Activated T-helper 1 cell treated with anti-CD3 and anti-CD28 coated beads, Interleukin-2, amount 50 U/mL, for 16 hours (primary cell): Measurements from ENCODE around the gene FRYL.
"Not testable (repeated sequence)": the region's sequence is repeated elsewhere in the genome, so short reads cannot be mapped to it uniquely, and the experiment has no call there.

Experiments
- DNase-seq, 2 donors: peaks; one replicate each; pipeline ENCODE4 v3.0.0-alpha.2; 2020; ENCODE audit warnings: low read depth in 1 of 2, low spot score in 1 of 2

FRYL gene

DNA sequence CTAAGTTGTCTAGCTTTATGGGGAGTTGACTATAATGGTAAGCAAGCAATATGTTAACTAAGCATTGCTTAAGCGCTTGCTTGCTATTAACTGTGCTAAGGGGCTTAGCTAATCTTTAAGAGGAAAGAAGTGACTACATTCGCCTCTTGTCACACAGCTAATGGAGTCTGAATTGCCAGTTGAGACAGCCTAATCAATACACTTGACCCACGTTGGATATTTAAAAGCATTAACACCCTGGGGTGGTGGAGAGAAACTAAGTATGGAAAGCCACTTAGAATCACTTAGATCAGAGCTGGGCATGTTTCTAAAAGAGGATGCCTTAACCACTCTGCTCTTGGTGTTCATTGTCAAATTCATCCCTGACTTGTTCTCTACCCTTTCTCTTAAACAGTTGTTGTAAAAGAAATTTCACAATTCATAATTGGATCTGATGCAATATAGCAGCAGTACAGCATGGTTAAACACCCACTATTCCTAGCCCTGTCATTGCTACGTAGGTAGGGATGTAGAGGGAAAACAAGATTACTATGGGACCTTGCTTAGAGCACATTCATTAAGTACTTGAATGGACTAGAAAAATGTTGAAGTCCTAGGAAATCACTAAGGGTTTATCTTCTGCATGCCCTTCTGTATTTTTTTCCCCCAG lies 286.5 kb downstream of the FRYL start:
- DNase-seq: no peak

DNA sequence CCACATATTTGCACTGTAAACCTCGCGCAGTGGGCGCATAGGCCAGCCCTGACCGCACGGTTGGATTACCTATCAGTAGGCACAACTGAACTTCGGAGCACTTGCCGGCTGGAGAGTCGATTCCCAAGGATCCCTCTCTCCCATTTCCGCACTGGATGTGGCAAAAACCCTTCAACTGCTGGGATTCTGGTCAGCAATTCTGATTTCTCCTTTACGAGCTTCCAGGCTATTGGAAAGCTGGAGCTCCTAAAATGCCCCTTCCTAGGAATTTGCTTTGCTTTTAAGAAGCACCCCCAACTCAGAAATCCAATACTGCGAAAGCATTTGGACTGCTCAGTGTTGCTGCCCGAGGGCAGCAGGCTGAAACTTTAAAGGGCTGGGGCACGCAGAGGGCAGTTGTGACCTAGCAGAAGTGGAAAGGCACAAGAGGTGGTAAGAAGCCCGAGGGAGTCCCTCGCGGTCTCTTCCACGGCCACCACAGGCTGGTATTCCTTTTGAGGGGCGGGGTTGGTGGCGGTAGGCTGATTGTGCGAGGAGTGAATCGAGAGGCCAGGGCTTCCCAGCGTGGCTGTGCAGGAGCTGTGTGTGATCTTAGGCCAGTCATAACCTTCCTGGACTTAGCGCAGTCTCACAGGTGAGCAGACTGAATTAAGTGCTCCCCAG lies 288.4 kb downstream of the FRYL start:
- DNase-seq: no peak

- no peak for DNase-seq
Measured at GRCh38 chr4:48490680-48491513, 289.2 kb downstream of the FRYL start.

DNA sequence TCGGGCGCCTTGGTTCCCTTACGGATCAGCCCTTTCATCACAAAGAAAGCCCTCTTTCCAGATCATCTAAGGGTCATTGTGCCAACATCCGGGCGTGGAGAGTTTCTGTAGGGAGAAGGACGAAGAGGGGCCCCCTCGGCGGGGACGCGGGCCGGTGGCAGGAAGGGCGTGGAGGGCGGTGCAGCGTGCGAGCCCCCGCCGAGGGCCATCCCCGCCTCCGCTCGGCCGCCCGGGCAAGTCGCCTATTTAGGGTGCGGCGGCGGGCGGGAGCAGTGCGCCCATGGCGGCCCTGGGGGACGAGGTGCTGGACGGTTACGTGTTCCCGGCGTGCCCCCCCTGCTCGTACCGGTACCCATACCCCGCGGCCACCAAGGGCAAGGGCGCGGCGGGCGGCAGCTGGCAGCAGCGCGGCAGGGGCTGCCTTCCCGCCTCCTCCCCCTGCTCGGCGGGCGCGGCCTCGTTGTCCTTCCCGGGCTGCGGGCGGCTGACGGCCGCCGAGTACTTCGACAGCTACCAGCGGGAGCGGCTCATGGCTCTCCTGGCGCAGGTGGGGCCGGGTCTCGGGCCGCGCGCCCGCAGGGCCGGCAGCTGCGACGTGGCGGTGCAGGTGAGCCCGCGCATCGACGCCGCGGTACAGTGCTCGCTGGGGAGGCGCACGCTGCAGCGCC lies 289.9 kb downstream of the FRYL start, which contains the start of gene ZAR1:
Gene ZAR1 (plus strand): TSS at position 241 of the 668 bp plus-strand sequence. CDS start 40 bp downstream, at position 281.
- no peak for DNase-seq

- DNase-seq: no peak
Measured at GRCh38 chr4:48489683-48490011, 290.4 kb downstream of the FRYL start.

- no peak for DNase-seq
Measured at GRCh38 chr4:48484494-48485168, 295.4 kb downstream of the FRYL start.

GRCh38 chr4:48483777-48484493 lies 296.1 kb downstream of the FRYL start:
- DNase-seq: no peak

GRCh38 chr4:48483006-48483776 lies 296.9 kb downstream of the FRYL start, which contains the start of gene SLC10A4:
SLC10A4 (plus strand) TSS chr4:48483343; CDS start chr4:48483562, 219 bp downstream.
- DNase-seq: no peak

DNA sequence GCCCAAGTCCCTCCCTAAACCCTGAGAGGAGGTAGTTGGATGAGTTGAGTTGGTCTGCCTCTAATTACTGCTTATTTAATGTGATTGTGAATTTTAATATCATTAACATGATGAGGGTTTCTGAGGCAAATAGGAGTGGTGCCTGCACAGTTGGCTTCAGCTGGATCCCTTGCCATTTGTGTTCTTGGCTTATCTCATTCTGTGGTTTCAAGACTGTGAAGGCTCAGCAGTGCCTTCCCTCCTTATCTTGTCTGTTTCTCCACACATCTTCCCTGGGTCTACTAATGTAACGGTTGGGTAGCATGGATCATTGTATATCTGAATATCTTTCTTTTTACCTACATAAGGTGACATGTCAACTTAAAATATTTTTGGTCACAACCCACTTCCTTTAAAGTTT lies 298.5 kb downstream of the FRYL start:
- DNase-seq: no peak

GRCh38 chr4:48478273-48478672 lies 301.8 kb downstream of the FRYL start:
- DNase-seq: no peak

DNA sequence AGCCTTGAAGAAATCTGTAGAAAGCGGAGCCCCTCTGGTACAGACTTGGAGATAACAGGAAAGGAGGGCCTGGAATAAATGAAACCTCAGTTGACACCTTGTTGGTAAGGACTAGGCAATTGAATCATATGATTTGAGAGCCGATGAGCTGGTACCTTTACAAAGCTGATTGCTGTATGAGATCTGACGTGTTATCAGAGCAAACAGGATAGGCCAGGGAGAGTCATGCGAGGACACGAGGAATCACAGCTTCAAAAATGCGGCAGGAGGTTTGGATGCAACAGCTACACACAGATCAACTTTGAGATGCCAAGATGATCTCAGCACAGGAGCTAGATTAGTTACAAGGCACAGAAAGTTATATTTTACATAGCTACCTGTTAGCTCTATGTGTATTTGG lies 304.3 kb downstream of the FRYL start:
- DNase-seq: no peak

- DNase-seq: no peak
Measured at GRCh38 chr4:48472794-48473193, 307.3 kb downstream of the FRYL start.

GRCh38 chr4:48470570-48470969 lies 309.5 kb downstream of the FRYL start:
- DNase-seq: no peak

GRCh38 chr4:48470137-48470536 lies 309.9 kb downstream of the FRYL start:
- DNase-seq: no peak

- no peak for DNase-seq
Measured at GRCh38 chr4:48467891-48468290, 312.2 kb downstream of the FRYL start.

DNA sequence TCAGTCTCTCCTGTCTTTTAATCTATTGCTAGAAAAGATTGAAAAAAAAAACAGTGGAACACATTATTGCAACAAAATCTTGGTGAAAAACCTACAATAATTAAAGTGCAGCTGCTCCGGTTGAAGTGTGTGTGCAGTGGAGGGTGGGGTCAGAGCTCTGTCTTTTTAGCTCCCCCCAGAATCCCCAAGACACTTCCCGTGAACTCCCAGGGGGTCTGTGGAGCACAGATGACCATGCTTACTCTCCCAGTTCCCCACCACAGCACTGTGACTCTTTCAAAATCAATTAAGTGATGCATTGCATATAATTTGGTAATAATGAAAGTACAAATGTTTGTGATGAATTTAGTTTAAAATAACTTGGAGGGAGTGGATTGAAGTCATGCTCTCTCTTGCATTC lies 312.6 kb downstream of the FRYL start:
- DNase-seq: no peak

DNA sequence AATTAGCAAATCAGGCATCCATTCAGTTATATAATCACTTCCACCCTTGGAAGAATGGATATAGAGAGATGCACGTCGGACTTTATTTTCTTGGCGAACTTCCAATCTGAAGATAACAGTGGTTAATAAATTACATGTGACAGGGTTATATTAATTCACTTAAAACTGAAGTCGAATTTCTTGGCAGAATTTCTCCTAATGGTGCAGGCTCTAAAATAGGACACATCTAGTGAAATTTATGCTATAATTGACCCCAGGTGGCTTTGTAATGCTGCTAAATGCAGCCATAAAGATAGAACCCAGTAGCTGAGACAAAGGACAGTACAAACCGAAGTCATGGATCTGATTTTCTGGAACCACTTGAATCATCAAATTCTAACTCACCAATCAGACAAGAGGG lies 317.7 kb downstream of the FRYL start:
- DNase-seq: no peak

- DNase-seq: no peak
Measured at GRCh38 chr4:48461000-48461399, 319.1 kb downstream of the FRYL start.

DNA sequence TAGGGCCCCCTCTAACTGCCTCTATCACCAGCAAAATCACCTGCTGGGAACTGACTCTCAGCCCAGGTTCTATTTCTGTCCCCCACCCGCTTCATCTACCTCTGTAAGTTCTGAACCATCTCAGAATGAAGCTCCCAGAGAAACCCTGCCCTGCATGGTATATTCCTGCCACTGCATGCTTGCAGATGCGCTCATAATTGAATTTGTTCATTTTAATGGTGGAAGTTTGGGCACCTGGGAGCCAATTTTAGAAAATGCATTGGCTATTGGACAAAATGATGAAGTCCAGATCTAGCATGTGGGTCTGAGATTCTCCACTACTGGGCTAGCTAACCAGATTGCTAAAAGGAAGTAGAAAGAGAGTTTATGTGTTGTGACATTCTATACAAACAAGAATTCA lies 325.5 kb downstream of the FRYL start:
- DNase-seq: no peak

DNA sequence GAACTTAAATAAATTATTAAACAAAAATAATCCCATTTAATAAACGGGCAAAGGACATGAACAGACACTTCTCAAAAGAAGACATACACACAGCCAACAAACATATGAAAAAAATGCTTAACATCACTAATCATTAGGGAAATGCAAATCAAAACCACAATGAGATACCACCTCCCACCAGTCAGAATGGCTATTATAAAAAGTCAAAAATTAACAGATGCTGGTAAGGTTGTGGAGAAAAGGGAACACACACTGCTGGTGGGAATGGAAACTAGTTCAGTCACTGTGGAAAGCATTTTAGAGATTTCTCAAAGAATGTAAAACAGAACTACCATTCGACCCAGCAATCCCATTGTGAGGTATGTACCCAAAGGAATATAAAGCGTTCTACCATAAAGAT lies 328.4 kb downstream of the FRYL start:
- DNase-seq: not testable (repeated sequence)
